Glutamatergic neuron (in vitro differentiated cells): Measurements from ENCODE around the gene GLG1. TPM values are rescaled to one million over a fixed set of nuclear protein-coding genes. Genes with fewer than 3 reads are reported as not detected.
"Not testable (repeated sequence)": the region's sequence is repeated elsewhere in the genome, so short reads cannot be mapped to it uniquely, and the experiment has no call there.

Experiments used
- DNase-seq: peaks from one replicate; pipeline ENCODE4 v3.0.0; 2022
- H3K27ac Mint-ChIP-seq: one replicate; pipeline ENCODE4 v1.8.0; 2020; ENCODE audit warnings: mild to moderate bottlenecking, mixed read lengths, inconsistent platforms; ENCODE audit not compliant: unreplicated experiment
- H3K27me3 Mint-ChIP-seq: one replicate; pipeline ENCODE4 v1.8.0; 2020; ENCODE audit warnings: mild to moderate bottlenecking, moderate library complexity, mixed read lengths, inconsistent platforms; ENCODE audit not compliant: unreplicated experiment
- H3K36me3 Mint-ChIP-seq: one replicate; pipeline ENCODE4 v1.8.0; 2020; ENCODE audit warnings: mild to moderate bottlenecking, mixed read lengths, inconsistent platforms; ENCODE audit not compliant: unreplicated experiment
- H3K4me1 Mint-ChIP-seq: one replicate; pipeline ENCODE4 v1.8.0; 2020; ENCODE audit warnings: mild to moderate bottlenecking, low read depth, mixed read lengths, inconsistent platforms; ENCODE audit not compliant: unreplicated experiment
- H3K4me3 Mint-ChIP-seq: one replicate; pipeline ENCODE4 v1.8.0; 2020; ENCODE audit warnings: mild to moderate bottlenecking, mixed read lengths, inconsistent platforms; ENCODE audit not compliant: unreplicated experiment
- H3K9me3 Mint-ChIP-seq: one replicate; pipeline ENCODE4 v1.8.0; 2020; ENCODE audit warnings: mild to moderate bottlenecking, moderate library complexity, mixed read lengths, inconsistent platforms; ENCODE audit not compliant: unreplicated experiment
- total RNA-seq: library from RNA; stranded (reverse); fragmentation: NEBNext Ultra II Directional; extraction: Animal tissue kit (Norgen Biotek cat#: 25700); gene quantifications from one replicate; pipeline ENCODE4 v1.2.1, GENCODE V29; 2021; ENCODE audit not compliant: unreplicated experiment
- TF ChIP-seq, protein P1 (sequence below): fragments of 200-600 bp; sonication (generic); IDR thresholded peaks from one replicate; pipeline ENCODE4 v1.5.0; 2021; ENCODE audit not compliant: partially characterized antibody, unreplicated experiment

GLG1 gene
- total RNA-seq, 1 donor from 2014 or later = 143 TPM

DNA sequence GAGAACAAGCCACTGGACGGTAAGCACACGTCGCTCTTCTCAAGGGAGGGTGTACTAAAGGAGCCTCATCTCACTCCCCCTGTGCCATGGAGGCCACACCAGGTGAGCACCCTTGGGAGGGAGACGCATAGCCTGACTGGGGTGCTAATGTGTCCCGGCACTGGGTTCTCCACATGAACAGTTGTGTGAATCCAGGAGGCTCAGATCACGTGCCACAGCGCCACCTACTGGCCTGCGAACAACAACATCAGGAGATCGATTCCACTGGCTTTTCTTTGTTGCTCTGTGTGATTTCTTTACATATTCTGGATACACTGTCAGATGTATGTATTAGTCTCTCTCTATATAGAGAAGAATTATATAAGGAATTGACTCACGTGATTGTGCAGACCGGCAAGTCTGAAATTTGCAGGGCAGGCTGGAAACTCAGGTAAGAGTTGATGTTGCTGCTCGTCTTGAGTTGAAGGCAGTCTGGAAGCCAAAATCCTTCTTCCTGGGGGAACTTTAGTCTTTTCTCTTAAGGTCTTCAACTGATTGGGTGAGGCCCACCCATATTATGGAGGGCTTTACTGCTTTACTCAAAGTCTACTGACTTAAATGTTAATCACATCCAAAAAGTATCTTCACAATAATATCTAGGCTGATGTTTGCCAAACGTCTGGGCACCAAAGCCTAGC lies 176.7 kb downstream of the GLG1 start:
- H3K27me3 Mint-ChIP-seq, H3K4me1 Mint-ChIP-seq, H3K4me3 Mint-ChIP-seq, H3K36me3 Mint-ChIP-seq, H3K27ac Mint-ChIP-seq, H3K9me3 Mint-ChIP-seq: not testable (repeated sequence)
- TF ChIP-seq, protein P1, sequence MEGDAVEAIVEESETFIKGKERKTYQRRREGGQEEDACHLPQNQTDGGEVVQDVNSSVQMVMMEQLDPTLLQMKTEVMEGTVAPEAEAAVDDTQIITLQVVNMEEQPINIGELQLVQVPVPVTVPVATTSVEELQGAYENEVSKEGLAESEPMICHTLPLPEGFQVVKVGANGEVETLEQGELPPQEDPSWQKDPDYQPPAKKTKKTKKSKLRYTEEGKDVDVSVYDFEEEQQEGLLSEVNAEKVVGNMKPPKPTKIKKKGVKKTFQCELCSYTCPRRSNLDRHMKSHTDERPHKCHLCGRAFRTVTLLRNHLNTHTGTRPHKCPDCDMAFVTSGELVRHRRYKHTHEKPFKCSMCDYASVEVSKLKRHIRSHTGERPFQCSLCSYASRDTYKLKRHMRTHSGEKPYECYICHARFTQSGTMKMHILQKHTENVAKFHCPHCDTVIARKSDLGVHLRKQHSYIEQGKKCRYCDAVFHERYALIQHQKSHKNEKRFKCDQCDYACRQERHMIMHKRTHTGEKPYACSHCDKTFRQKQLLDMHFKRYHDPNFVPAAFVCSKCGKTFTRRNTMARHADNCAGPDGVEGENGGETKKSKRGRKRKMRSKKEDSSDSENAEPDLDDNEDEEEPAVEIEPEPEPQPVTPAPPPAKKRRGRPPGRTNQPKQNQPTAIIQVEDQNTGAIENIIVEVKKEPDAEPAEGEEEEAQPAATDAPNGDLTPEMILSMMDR = peak; percentile 86
- DNase-seq = peak; percentile 53

DNA sequence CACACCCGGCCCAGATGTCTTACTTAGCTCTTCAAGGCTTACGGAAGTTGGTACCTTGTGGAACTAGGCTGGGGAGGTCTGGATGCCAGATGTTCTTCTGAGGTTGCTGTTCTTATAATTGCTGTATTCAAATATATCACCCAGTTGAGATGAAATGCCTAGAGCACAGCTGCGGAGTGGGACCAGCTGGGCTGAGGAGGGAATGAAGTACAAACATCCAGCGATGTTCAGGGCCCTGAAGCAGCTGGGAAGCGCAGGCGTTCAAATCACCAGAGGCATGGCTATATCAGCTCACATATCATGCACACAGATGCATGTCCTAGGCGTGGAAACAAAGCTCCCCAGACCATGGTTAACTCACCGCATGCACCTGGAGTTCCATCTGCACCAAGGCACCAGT lies 178.4 kb downstream of the GLG1 start:
- H3K4me3 Mint-ChIP-seq, H3K27ac Mint-ChIP-seq, H3K4me1 Mint-ChIP-seq, H3K9me3 Mint-ChIP-seq, H3K27me3 Mint-ChIP-seq, H3K36me3 Mint-ChIP-seq, DNase-seq: not testable (repeated sequence)

GRCh38 chr16:74425751-74426150 lies 181.2 kb downstream of the GLG1 start:
- H3K4me3 Mint-ChIP-seq, H3K36me3 Mint-ChIP-seq, H3K27ac Mint-ChIP-seq, H3K4me1 Mint-ChIP-seq, H3K9me3 Mint-ChIP-seq, H3K27me3 Mint-ChIP-seq, DNase-seq: not testable (repeated sequence)

GRCh38 chr16:74423721-74424120 lies 183.2 kb downstream of the GLG1 start:
- not testable (repeated sequence) for H3K4me1 Mint-ChIP-seq, DNase-seq, H3K36me3 Mint-ChIP-seq, H3K9me3 Mint-ChIP-seq, H3K27ac Mint-ChIP-seq, H3K27me3 Mint-ChIP-seq, H3K4me3 Mint-ChIP-seq

GRCh38 chr16:74422086-74422485 lies 184.8 kb downstream of the GLG1 start:
- not testable (repeated sequence) for H3K9me3 Mint-ChIP-seq, H3K36me3 Mint-ChIP-seq, DNase-seq, H3K27ac Mint-ChIP-seq, H3K4me3 Mint-ChIP-seq, H3K27me3 Mint-ChIP-seq, H3K4me1 Mint-ChIP-seq

DNA sequence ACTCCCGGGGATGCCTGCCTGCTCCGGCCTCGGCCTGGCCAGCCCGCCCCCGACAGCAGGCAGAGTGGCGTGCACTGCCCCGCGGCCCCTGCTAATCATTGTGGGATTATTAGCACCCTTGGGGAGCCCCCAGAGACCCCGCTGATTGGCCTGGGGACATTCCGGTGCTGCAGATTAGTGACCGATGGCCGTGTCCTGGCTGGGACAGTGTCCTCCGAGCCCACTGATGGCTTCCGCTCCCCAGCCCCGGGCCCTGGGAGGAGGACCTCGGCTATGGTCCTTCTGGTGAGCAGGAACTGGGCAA lies 185.5 kb downstream of the GLG1 start:
- H3K27me3 Mint-ChIP-seq, H3K36me3 Mint-ChIP-seq, H3K4me1 Mint-ChIP-seq, H3K9me3 Mint-ChIP-seq, DNase-seq, H3K4me3 Mint-ChIP-seq, H3K27ac Mint-ChIP-seq: not testable (repeated sequence)

GRCh38 chr16:74420612-74421481 lies 186.1 kb downstream of the GLG1 start, which contains the start of gene CLEC18B:
CLEC18B (minus strand) TSS chr16:74421478; CDS start chr16:74421270, 208 bp downstream.
- DNase-seq, H3K4me3 Mint-ChIP-seq, H3K27me3 Mint-ChIP-seq, H3K36me3 Mint-ChIP-seq, H3K4me1 Mint-ChIP-seq, H3K27ac Mint-ChIP-seq, H3K9me3 Mint-ChIP-seq: not testable (repeated sequence)

- H3K9me3 Mint-ChIP-seq, H3K4me1 Mint-ChIP-seq, H3K36me3 Mint-ChIP-seq, H3K27me3 Mint-ChIP-seq, H3K27ac Mint-ChIP-seq, H3K4me3 Mint-ChIP-seq, DNase-seq: not testable (repeated sequence)
Measured at GRCh38 chr16:74419811-74420210, 187.1 kb downstream of the GLG1 start.

DNA sequence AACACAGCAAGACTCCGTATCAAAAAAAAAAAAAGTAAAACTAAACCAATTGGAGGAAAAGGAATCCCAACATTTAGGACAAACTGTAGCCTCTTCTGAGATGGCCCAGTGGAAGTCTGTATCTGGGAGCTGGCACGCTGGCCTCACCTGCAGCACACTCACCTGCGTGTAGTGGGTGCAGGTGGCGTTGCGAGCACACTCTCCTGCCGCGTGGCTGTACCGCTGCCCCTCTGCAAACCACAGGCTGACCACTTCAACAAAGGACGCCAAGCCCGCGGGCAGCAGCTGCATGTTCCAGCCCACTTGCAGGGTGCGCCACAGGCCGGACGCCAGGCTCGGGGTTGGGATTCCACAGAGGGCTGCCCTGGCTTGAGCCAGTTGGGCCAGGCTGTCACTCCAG lies 189.0 kb downstream of the GLG1 start:
- not testable (repeated sequence) for H3K9me3 Mint-ChIP-seq, H3K27me3 Mint-ChIP-seq, DNase-seq, H3K36me3 Mint-ChIP-seq, H3K4me3 Mint-ChIP-seq, H3K4me1 Mint-ChIP-seq, H3K27ac Mint-ChIP-seq

DNA sequence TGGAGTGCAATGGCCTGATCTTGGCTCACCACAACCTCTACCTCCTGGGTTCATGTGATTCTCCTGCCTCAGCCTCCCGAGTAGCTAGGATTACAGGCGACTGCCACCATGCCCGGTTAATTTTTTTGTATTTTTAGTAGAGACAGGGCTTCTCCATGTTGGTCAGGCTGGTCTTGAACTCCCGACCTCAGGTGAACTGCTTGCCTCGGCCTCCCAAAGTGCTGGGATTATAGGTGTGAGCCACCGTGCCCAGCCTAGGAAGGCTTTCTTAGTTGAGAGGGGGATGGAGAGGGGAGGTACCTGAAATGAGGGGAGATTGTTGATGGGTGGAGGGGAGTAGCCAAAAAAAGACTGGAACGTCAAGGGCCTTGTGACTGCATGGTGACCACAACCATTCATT lies 193.0 kb downstream of the GLG1 start:
- DNase-seq, H3K9me3 Mint-ChIP-seq, H3K4me3 Mint-ChIP-seq, H3K27ac Mint-ChIP-seq, H3K36me3 Mint-ChIP-seq, H3K4me1 Mint-ChIP-seq, H3K27me3 Mint-ChIP-seq: not testable (repeated sequence)

DNA sequence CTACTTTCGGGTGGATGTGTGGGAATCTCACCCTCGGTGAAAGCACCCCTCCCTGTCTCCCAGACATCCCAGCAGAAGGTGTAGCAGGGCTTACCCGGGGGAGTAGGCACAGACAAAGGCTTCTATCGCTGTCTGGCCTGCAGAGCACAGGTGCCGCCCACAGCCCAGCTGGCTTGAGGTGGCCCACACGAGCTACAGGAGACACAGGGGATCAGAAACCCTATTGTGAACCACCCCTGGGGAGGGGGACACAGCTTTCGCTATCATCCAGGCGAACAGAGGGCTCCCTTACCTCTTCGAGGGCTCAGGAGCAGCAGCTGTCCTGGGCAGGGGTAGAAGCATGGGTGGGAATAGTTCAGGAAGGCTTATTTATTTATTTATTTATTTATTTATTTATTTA lies 193.4 kb downstream of the GLG1 start:
- not testable (repeated sequence) for H3K36me3 Mint-ChIP-seq, H3K27me3 Mint-ChIP-seq, H3K27ac Mint-ChIP-seq, H3K4me1 Mint-ChIP-seq, H3K9me3 Mint-ChIP-seq, H3K4me3 Mint-ChIP-seq, DNase-seq
